ENCODE results near the gene SRP72.
"Not testable (repeated sequence)": the region's sequence is repeated elsewhere in the genome, so short reads cannot be mapped to it uniquely, and the experiment has no call there.

SRP72 gene

GRCh38 chr4:56438766-56439165 is 28.7 kb upstream of the SRP72 start:
- TF ChIP-seq CTCF (IDR thresholded peaks at IDR 0.05; ENCODE audit: low read depth, low read length), result no peak
- Histone ChIP-seq H3K9me3 (ENCODE audit: severe bottlenecking) (no peaks in the 10 kb centered on the region), H3K36me3 (peaks cover 52% of the 10 kb centered on the region), H3K27me3 (ENCODE audit: insufficient read depth, low read depth, severe bottlenecking) (no peaks in the 10 kb centered on the region), H3K27ac (no peak overlapping the region), H3K4me3 (ENCODE audit: low read depth, low read length) (no peak overlapping the region)
- DNase-seq, result no peak

GRCh38 chr4:56440983-56441382 is 26.4 kb upstream of the SRP72 start:
- no peak overlapping the region for H3K27ac ChIP-seq
- DNase-seq, result no peak
- no peaks in the 10 kb centered on the region for H3K9me3 ChIP-seq (ENCODE audit: severe bottlenecking)
- no peak for TF ChIP-seq CTCF (IDR thresholded peaks at IDR 0.05; ENCODE audit: low read depth, low read length)
- H3K36me3 ChIP-seq, result peaks cover 71% of the 10 kb centered on the region
- H3K4me3 ChIP-seq (ENCODE audit: low read depth, low read length), result no peak overlapping the region
- no peaks in the 10 kb centered on the region for H3K27me3 ChIP-seq (ENCODE audit: insufficient read depth, low read depth, severe bottlenecking)

DNA sequence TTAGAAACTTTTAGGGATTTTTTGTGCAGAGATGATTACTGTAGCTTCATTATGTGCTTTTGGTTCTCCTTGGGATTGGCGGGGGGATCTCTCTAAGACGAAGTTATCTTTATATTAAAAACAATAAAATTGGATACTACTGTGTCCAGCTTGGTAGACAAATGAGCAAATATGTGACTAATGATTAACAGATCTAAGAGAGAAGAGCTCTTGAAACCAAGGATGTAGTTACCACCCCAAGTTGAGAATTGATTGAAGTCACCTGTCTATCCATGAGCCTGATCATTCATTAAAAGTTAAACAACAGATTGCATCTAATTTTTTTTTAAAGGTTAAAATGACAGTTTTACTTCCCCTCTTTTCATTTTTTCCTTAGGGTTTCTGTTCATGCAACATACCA is 22.7 kb upstream of the SRP72 start:
- Histone ChIP-seq H3K9me3 (ENCODE audit: severe bottlenecking) (no peaks in the 10 kb centered on the region), H3K4me3 (ENCODE audit: low read depth, low read length) (no peak overlapping the region), H3K36me3 (peaks cover 88% of the 10 kb centered on the region), H3K27ac (no peak overlapping the region), H3K27me3 (ENCODE audit: insufficient read depth, low read depth, severe bottlenecking) (no peaks in the 10 kb centered on the region)
- no peak for TF ChIP-seq CTCF (IDR thresholded peaks at IDR 0.05; ENCODE audit: low read depth, low read length)
- no peak for DNase-seq

GRCh38 chr4:56445699-56446098 is 21.7 kb upstream of the SRP72 start:
- peaks cover 87% of the 10 kb centered on the region for H3K36me3 ChIP-seq
- TF ChIP-seq CTCF (IDR thresholded peaks at IDR 0.05; ENCODE audit: low read depth, low read length), result no peak
- H3K4me3 ChIP-seq (ENCODE audit: low read depth, low read length), result no peak overlapping the region
- no peak overlapping the region for H3K27ac ChIP-seq
- no peak for DNase-seq
- no peaks in the 10 kb centered on the region for H3K9me3 ChIP-seq (ENCODE audit: severe bottlenecking)
- H3K27me3 ChIP-seq (ENCODE audit: insufficient read depth, low read depth, severe bottlenecking), result no peaks in the 10 kb centered on the region

DNA sequence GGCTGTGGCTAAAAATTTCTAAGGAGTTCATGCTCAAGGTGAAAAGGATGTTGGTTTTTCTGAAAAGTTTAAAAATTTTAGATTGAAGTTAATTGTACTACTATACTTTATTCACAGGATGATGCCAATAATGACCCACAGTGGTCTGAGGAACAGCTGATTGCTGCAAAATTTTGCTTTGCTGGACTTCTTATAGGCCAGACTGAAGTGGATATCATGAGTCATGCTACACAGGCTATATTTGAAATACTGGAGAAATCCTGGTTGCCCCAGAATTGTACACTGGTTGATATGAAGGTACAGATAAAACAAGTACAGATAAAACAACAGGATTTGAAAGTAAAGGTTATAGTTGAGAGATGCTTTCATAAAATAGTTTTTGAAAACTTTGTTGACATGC is 19.1 kb upstream of the SRP72 start:
- Histone ChIP-seq H3K27me3 (ENCODE audit: insufficient read depth, low read depth, severe bottlenecking) (no peaks in the 10 kb centered on the region), H3K36me3 (peaks cover 88% of the 10 kb centered on the region), H3K27ac (no peak overlapping the region), H3K9me3 (ENCODE audit: severe bottlenecking) (no peaks in the 10 kb centered on the region), H3K4me3 (ENCODE audit: low read depth, low read length) (no peak overlapping the region)
- no peak for DNase-seq
- TF ChIP-seq CTCF (IDR thresholded peaks at IDR 0.05; ENCODE audit: low read depth, low read length), result no peak

- H3K4me3 ChIP-seq (ENCODE audit: low read depth, low read length); H3K27ac ChIP-seq; H3K9me3 ChIP-seq (ENCODE audit: severe bottlenecking); DNase-seq; H3K27me3 ChIP-seq (ENCODE audit: insufficient read depth, low read depth, severe bottlenecking): not testable (repeated sequence)
- H3K36me3 ChIP-seq, result peaks cover 89% of the 10 kb centered on the region
Observed at GRCh38 chr4:56449475-56449874, 17.9 kb upstream of the SRP72 start.
